OCI-LY3 (cell line): Measurements from ENCODE around the gene FIGLA.

ENCODE experiments used
- CTCF ChIP-seq: fragments of 200-600, 300-600 bp; sonication (generic); IDR thresholded peaks from 2 replicates; pipeline ENCODE4 v1.5.1; 2014; ENCODE audit warnings: antibody characterized with exemption, low read length, low read depth
- EZH2phosphoT487 ChIP-seq: fragments of 200-600 bp; shearing (Covaris generic); IDR thresholded peaks from 2 replicates; pipeline ENCODE4 v1.6.1; 2018; ENCODE audit warnings: antibody characterized with exemption, mixed run types, low read depth

- TF ChIP-seq CTCF (no peak), EZH2phosphoT487 (no peak)
Observed at GRCh38 chr2:70753031-70753430, 37.4 kb downstream of the FIGLA start.
